Body of pancreas (tissue), 4 donors: ENCODE results near the gene CD69. TPM values are rescaled to one million over a fixed set of nuclear protein-coding genes. Genes with fewer than 3 reads are reported as not detected.
A peak's percentile ranks its signal among the peaks of the same experiment; 100 is the strongest.

Experiments used
- ATAC-seq: fragments of 150-250 bp; one replicate; pipeline ENCODE4 v1.9.1; 2016
- DNase-seq, 4 donors: peaks; one replicate each; pipeline ENCODE4 v3.0.0-alpha.2; 2019
- H3K27ac ChIP-seq, 4 donors: fragments of 200-600 bp; sonication (generic); 1 replicate in 3 of 4; 2 replicates in 1 of 4; pipeline versions ENCODE4 v1.5.1 to v1.6.1; 2016 to 2019; ENCODE audit warnings: mild to moderate bottlenecking in 1 of 4, mixed read lengths in 1 of 4, moderate library complexity in 1 of 4
- H3K27me3 ChIP-seq, 2 donors: fragments of 200-600 bp; sonication (generic); one replicate each; pipeline ENCODE4 v1.6.0; 2016; ENCODE audit warnings: mild to moderate bottlenecking in 1 of 2
- H3K36me3 ChIP-seq, 2 donors: fragments of 200-600 bp; sonication (generic); replicated peaks in 1 of 2; 2 replicates each; pipeline ENCODE4 v1.5.1; 2016; ENCODE audit warnings: low read depth in 2 of 2; ENCODE audit not compliant: insufficient read depth in 1 of 2
- H3K4me1 ChIP-seq: fragments of 200-600 bp; sonication (generic); one replicate; pipeline ENCODE4 v1.6.0; 2016
- H3K4me3 ChIP-seq, 2 donors: fragments of 200-600 bp; sonication (generic); 1 replicate in 1 of 2; 2 replicates in 1 of 2; pipeline ENCODE4 v1.5.1; 2016 to 2019
- H3K9me3 ChIP-seq, 3 donors: fragments of 200-600 bp; sonication (generic); 1 replicate in 2 of 3; 2 replicates in 1 of 3; pipeline ENCODE4 v1.5.1; 2016
- POLR2A ChIP-seq, 3 donors: fragments of 450-650 bp; IDR thresholded peaks; one replicate each; pipeline ENCODE4 v1.6.1; 2016; ENCODE audit warnings: antibody characterized with exemption in 3 of 3, mild to moderate bottlenecking in 2 of 3
- WGBS, 2 donors: methylation state at CpG; one replicate each; pipeline ENCODE4 v1.1.5; 2017; 5-methylcytosine and 5-hydroxymethylcytosine counted together
- intact Hi-C: fragments of 100-400 bp; cut with DNase I; formaldehyde crosslinking; loops from one replicate; pipeline ENCODE4 v1.15.1; 2023
- total RNA-seq, 2 donors: library from RNA; depleted of rRNA; stranded (reverse); fragments of >200 nt; gene quantifications; one replicate each; pipeline ENCODE4 v1.1.0, GENCODE V29; 2016
- TF ChIP-seq, protein P1 (sequence below), 7 experiments: fragments of 450-650 bp in 4 of 7; fragments of 200-600 bp in 3 of 7; sonication (generic) in 3 of 7; IDR thresholded peaks; one replicate each; pipeline ENCODE4 v1.5.1; 2016 to 2019; ENCODE audit warnings: antibody characterized with exemption in 7 of 7

Gene CD69
- total RNA-seq: 1 to 10 TPM; 3.1 to 4.0 TPM

DNA sequence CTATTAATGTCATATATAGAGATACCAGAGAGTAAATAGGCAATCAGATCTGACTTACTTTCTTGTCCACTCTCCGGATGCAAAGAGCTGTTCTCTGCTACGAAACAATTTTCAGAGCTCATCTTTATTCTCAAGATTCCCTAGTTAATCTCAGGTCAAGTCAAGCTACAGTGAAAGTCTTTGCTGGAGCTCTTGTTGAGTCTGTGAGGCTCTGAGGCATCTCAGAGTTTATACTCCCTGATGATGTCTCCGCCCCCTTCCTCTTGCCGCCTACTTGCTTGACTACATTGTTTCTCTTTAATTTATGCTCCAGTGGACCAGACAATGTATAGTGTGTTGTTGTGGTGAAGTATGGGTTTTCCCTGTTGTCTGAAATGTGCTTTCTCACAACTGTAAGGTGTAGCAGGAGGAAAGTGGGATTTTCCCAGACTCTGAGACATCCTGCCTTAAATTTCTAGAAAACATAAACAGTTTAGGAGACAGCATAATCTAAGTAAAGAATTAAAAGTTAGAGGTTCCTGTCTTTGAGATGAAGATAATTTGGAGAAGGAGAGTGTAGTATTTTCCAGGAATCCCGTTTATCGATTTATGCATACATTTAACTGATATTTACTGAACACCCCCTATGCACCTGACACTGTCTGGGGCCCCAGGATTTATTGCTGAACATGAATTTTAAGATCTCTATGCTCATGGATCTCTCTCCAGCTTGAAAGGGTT, at the start of gene CD69:
Gene CD69, minus strand, starts transcription at position 203 of the 720 bp plus-strand sequence. Its CDS starts 81 bp downstream, at position 122.
- WGBS, 2 donors: 66 to 70% methylated on average over 6 of the region's 6 CpGs
- Histone ChIP-seq H3K27me3 (no peaks in the 10 kb centered on the region), H3K9me3 (no peaks in the 10 kb centered on the region), H3K4me3 (no peak within 1 kb of the TSS), H3K4me1 (peaks cover 8% of the 10 kb centered on the region), H3K36me3 (no peaks in the 10 kb centered on the region), H3K27ac (peak within 1 kb of the TSS in 1 of 4 donors; percentile 7)
- intact Hi-C loops: no loop called here
- no peak for ATAC-seq
- peak in 2 of 3 donors; percentile 43 to 59 for TF ChIP-seq POLR2A (IDR thresholded peaks at IDR 0.05)
- TF ChIP-seq, protein P1, sequence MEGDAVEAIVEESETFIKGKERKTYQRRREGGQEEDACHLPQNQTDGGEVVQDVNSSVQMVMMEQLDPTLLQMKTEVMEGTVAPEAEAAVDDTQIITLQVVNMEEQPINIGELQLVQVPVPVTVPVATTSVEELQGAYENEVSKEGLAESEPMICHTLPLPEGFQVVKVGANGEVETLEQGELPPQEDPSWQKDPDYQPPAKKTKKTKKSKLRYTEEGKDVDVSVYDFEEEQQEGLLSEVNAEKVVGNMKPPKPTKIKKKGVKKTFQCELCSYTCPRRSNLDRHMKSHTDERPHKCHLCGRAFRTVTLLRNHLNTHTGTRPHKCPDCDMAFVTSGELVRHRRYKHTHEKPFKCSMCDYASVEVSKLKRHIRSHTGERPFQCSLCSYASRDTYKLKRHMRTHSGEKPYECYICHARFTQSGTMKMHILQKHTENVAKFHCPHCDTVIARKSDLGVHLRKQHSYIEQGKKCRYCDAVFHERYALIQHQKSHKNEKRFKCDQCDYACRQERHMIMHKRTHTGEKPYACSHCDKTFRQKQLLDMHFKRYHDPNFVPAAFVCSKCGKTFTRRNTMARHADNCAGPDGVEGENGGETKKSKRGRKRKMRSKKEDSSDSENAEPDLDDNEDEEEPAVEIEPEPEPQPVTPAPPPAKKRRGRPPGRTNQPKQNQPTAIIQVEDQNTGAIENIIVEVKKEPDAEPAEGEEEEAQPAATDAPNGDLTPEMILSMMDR (IDR thresholded peaks at IDR 0.05): no peak
- DNase-seq: peak in 1 of 4 donors; percentile 54

DNA sequence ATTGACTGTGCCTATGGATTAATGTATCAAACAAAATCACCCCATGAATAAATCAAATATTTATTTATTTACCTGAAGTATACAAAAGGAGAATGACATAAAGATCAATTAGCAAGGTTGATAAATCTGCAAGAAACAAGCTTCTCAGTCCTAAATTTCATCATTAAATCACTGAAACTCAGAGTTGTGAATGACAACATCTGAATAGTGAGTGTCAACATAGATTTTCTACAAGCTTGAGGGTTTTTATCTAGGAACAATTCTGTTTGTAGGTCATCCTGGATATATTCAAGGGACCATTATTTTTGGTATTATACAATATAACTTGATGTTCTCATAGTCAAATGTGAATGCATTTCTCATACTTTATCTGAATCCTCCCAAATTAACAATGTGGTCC, 49.2 kb upstream of the CD69 start:
- DNase-seq: no peak
- no peak overlapping the region for H3K27ac ChIP-seq
- no peaks in the 10 kb centered on the region for H3K27me3 ChIP-seq
- no peak for ATAC-seq
- no peaks in the 10 kb centered on the region for H3K36me3 ChIP-seq
- TF ChIP-seq POLR2A (IDR thresholded peaks at IDR 0.05): no peak
- TF ChIP-seq, protein P1 (IDR thresholded peaks at IDR 0.05): no peak
- intact Hi-C loops: no loop called here
- H3K4me1 ChIP-seq: peaks cover 7% of the 10 kb centered on the region
- no peaks in the 10 kb centered on the region for H3K9me3 ChIP-seq
- H3K4me3 ChIP-seq: no peak overlapping the region

DNA sequence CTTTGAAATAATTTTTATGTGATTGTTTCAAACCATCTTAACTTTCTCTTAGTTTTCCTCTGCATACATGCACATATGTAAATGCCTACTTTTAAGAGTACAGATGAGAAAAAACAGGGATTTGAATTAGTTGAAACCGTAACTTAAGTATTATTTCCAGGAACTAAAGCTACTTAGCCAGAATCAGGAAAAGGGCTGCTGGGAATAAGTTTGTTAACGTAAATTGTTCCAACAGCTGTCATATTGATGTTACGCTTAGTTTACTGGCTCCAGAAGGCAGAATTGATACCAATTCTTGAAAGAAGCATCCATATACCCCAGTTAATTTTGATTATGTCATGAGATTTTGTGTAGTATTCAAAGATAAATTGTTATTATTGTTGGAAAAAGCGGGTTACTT, 48.6 kb upstream of the CD69 start:
- Histone ChIP-seq H3K36me3 (no peaks in the 10 kb centered on the region), H3K4me3 (no peak overlapping the region), H3K9me3 (no peaks in the 10 kb centered on the region), H3K27me3 (no peaks in the 10 kb centered on the region), H3K4me1 (peaks cover 7% of the 10 kb centered on the region), H3K27ac (no peak overlapping the region)
- 78 to 79% methylated on average over 4 of the region's 4 CpGs for WGBS, 2 donors
- intact Hi-C loops: no loop called here
- DNase-seq: no peak
- no peak for ATAC-seq
- TF ChIP-seq, protein P1 (IDR thresholded peaks at IDR 0.05): no peak

DNA sequence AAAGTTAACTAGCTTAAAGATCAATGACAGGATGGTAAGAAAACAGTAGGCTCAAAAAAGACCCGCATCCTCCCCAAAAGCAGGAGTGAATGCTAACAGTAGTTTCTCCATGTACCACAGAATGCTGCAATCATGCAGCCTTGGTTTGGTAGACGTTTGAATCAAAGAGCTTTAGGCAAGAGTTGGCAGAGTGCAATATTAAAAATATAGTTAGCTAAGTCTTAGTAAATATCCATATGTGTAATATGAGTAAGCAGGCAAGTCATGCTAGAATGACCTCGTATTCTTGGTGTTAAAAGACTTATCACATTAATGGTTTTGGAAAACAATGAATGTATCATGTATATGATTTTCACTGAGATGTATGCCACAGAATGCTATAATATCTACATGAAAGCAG, 47.8 kb upstream of the CD69 start:
- no peak for TF ChIP-seq POLR2A (IDR thresholded peaks at IDR 0.05)
- TF ChIP-seq, protein P1 (IDR thresholded peaks at IDR 0.05): no peak
- 56 to 61% methylated on average over 3 of the region's 3 CpGs for WGBS, 2 donors
- ATAC-seq: no peak
- no peak for DNase-seq
- intact Hi-C loops: no loop called here
- Histone ChIP-seq H3K4me3 (no peak overlapping the region), H3K36me3 (no peaks in the 10 kb centered on the region), H3K9me3 (no peaks in the 10 kb centered on the region), H3K4me1 (peaks cover 1% of the 10 kb centered on the region), H3K27ac (no peak overlapping the region), H3K27me3 (no peaks in the 10 kb centered on the region)

DNA sequence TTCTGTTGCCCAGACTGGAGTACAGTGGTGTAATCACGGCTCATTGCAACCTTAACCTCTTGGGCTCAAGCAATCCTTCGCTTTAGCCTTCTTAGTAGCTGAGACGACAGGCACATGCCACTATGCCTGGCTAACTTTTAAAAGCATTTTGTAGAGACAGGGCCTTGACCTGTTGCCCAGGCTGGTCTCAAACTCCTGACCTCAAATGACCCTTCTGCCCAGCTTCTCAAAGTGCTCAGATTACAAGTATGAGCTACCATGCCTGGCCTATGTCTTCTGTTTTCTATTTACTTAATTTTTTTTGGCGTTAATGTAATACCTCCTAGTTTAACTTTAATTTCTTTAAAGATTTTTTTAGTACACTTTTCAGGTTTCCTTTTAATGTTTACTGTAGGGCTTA, 46.0 kb upstream of the CD69 start:
- intact Hi-C loops: no loop called here

More for the DNA sequence above, 46.0 kb upstream of the CD69 start:
- H3K36me3 ChIP-seq: no peaks in the 10 kb centered on the region
- H3K27ac ChIP-seq: no peak overlapping the region
- H3K4me1 ChIP-seq: no peaks in the 10 kb centered on the region
- TF ChIP-seq POLR2A (IDR thresholded peaks at IDR 0.05): no peak
- TF ChIP-seq, protein P1 (IDR thresholded peaks at IDR 0.05): no peak
- H3K4me3 ChIP-seq: no peak overlapping the region
- ATAC-seq (no peak), DNase-seq (no peak)
- H3K9me3 ChIP-seq: no peaks in the 10 kb centered on the region
- 63 to 65% methylated on average over 4 of the region's 4 CpGs for WGBS, 2 donors
- H3K27me3 ChIP-seq: no peaks in the 10 kb centered on the region
